GM23338 (cell line): Measurements from ENCODE around the gene USH2A. TPM values are rescaled to one million over a fixed set of nuclear protein-coding genes. Genes with fewer than 3 reads are reported as not detected.

Source experiments
- ATAC-seq: fragments of 200-7000 bp; cut with Tn5 transposase; 3 replicates; pipeline ENCODE4 v1.9.1; 2020
- DNase-seq: peaks from one replicate; pipeline ENCODE4 v3.0.0-alpha.2; 2015; ENCODE audit warnings: low spot score
- H2AFZ ChIP-seq: fragments of 200-600 bp; sonication (generic); 2 replicates; pipeline ENCODE4 v1.8.0; 2016; ENCODE audit warnings: antibody characterized with exemption, mild to moderate bottlenecking, moderate library complexity
- H3F3A ChIP-seq: fragments of 200-600 bp; sonication (generic); replicated peaks from 2 replicates; pipeline ENCODE4 v1.8.0; 2017; ENCODE audit warnings: antibody characterized with exemption, mixed run types, low read depth
- H3K27ac ChIP-seq: fragments of 200-600 bp; sonication (generic); 2 replicates; pipeline ENCODE4 v1.6.1; 2016; ENCODE audit warnings: low read depth
- H3K27me3 ChIP-seq: fragments of 200-600 bp; sonication (generic); 2 replicates; pipeline ENCODE4 v1.8.0; 2016; ENCODE audit warnings: mild to moderate bottlenecking, mixed run types, moderate library complexity; ENCODE audit not compliant: insufficient read depth
- H3K36me3 ChIP-seq: fragments of 200-600 bp; sonication (generic); 2 replicates; pipeline ENCODE4 v1.8.0; 2016; ENCODE audit warnings: mild to moderate bottlenecking; ENCODE audit not compliant: insufficient read depth
- H3K4me1 ChIP-seq: fragments of 200-600 bp; sonication (generic); 2 replicates; pipeline ENCODE4 v1.8.0; 2016; ENCODE audit warnings: mild to moderate bottlenecking, moderate library complexity; ENCODE audit not compliant: insufficient read depth
- H3K4me2 ChIP-seq: fragments of 200-600 bp; sonication (generic); 2 replicates; pipeline ENCODE4 v1.7.1; 2017; ENCODE audit warnings: mixed run types
- H3K4me3 ChIP-seq: fragments of 200-600 bp; sonication (generic); 2 replicates; pipeline ENCODE4 v1.6.1; 2016; ENCODE audit warnings: mixed run types
- H3K79me2 ChIP-seq: fragments of 200-600 bp; sonication (generic); replicated peaks from 2 replicates; pipeline ENCODE4 v1.8.0; 2017; ENCODE audit warnings: mild to moderate bottlenecking; ENCODE audit not compliant: insufficient read depth
- H3K9me2 ChIP-seq: fragments of 200-600 bp; sonication (generic); 2 replicates; pipeline ENCODE4 v1.8.0; 2017; ENCODE audit not compliant: insufficient read depth
- H4K20me1 ChIP-seq: fragments of 200-600 bp; sonication (generic); replicated peaks from 2 replicates; pipeline ENCODE4 v1.8.0; 2017; ENCODE audit warnings: mild to moderate bottlenecking; ENCODE audit not compliant: insufficient read depth
- H3K27ac Mint-ChIP-seq: 2 replicates; pipeline ENCODE4 v1.8.0; 2020; ENCODE audit warnings: inconsistent platforms, mild to moderate bottlenecking, moderate library complexity, mixed read lengths
- H3K27me3 Mint-ChIP-seq: 3 replicates; pipeline ENCODE4 v1.8.0; 2022; ENCODE audit warnings: low read depth, mild to moderate bottlenecking, moderate library complexity, mixed read lengths, inconsistent platforms; ENCODE audit not compliant: insufficient read depth, poor library complexity
- H3K36me3 Mint-ChIP-seq: 3 replicates; pipeline ENCODE4 v1.8.0; 2021; ENCODE audit warnings: low read depth, mild to moderate bottlenecking, inconsistent platforms, moderate library complexity, mixed read lengths
- H3K4me1 Mint-ChIP-seq: 3 replicates; pipeline ENCODE4 v1.8.0; 2020; ENCODE audit warnings: mild to moderate bottlenecking, inconsistent platforms, mixed read lengths
- H3K4me3 Mint-ChIP-seq: 3 replicates; pipeline ENCODE4 v1.8.0; 2021; ENCODE audit warnings: moderate library complexity, mild to moderate bottlenecking, inconsistent platforms, mixed read lengths
- H3K9me3 Mint-ChIP-seq: 3 replicates; pipeline ENCODE4 v1.8.0; 2020; ENCODE audit warnings: moderate library complexity, mild to moderate bottlenecking, inconsistent platforms, mixed read lengths
- EZH2 ChIP-seq: fragments of 200-600 bp; sonication (generic); IDR thresholded peaks from one replicate; pipeline ENCODE4 v1.8.0; 2017; ENCODE audit warnings: antibody characterized with exemption, mild to moderate bottlenecking, low read depth; ENCODE audit not compliant: unreplicated experiment
- EZH2phosphoT487 ChIP-seq: fragments of 200-600 bp; sonication (generic); IDR thresholded peaks from one replicate; pipeline ENCODE4 v1.8.1; 2018; ENCODE audit warnings: antibody characterized with exemption; ENCODE audit not compliant: unreplicated experiment
- JUNB ChIP-seq: IDR thresholded peaks from one replicate; pipeline ENCODE4 v1.6.1; 2016; ENCODE audit warnings: antibody characterized with exemption; ENCODE audit not compliant: unreplicated experiment
- REST ChIP-seq: IDR thresholded peaks from one replicate; pipeline ENCODE4 v1.6.1; 2018; ENCODE audit warnings: antibody characterized with exemption; ENCODE audit not compliant: unreplicated experiment
- ZNF331 ChIP-seq: fragments of 250-450 bp; sonication (Bioruptor Pico); IDR thresholded peaks from 2 replicates; pipeline ENCODE4 v1.5.0; 2020; ENCODE audit warnings: low read depth, mild to moderate bottlenecking, moderate library complexity
- ZNF462 ChIP-seq: fragments of 250-450 bp; sonication (Bioruptor Pico); IDR thresholded peaks from 2 replicates; pipeline ENCODE4 v1.5.0; 2020; ENCODE audit warnings: mild to moderate bottlenecking, moderate library complexity
- polyA plus RNA-seq: library from polyadenylated mRNA; unstranded; fragments of >200 nt; fragmentation: Nextera tagmentation; extraction: Ambion mirVana; gene quantifications from 2 replicates; pipeline ENCODE4 v1.2.1, GENCODE V29; 2016
- total RNA-seq: library from RNA; depleted of rRNA; stranded (reverse); fragments of >200 nt; shearing (Covaris generic); gene quantifications from 2 replicates; pipeline ENCODE4 v1.2.3, GENCODE V29; 2014

The USH2A gene
- total and polyA plus RNA-seq, 2 experiments from 2014 or later = 0.03 TPM

- no peak for TF ChIP-seq ZNF462 (CRISPR knock-in tag)
- TF ChIP-seq JUNB = no peak
Measured at GRCh38 chr1:216390956-216391355, 32.3 kb downstream of the USH2A start (continued).

GRCh38 chr1:216389774-216390173 is 33.5 kb downstream of the USH2A start:
- no peaks in the 10 kb centered on the region for H4K20me1 ChIP-seq
- no peaks in the 10 kb centered on the region for H3K27me3 Mint-ChIP-seq
- DNase-seq (no peak), ATAC-seq (no peak)
- H3K4me2 ChIP-seq = no peak overlapping the region
- peaks cover 38% of the 10 kb centered on the region for H3K4me1 Mint-ChIP-seq
- H3K27me3 ChIP-seq = no peaks in the 10 kb centered on the region
- no peak overlapping the region for H3K4me3 ChIP-seq
- H3K9me2 ChIP-seq = no peaks in the 10 kb centered on the region
- no peak for TF ChIP-seq ZNF331 (CRISPR knock-in tag)
- TF ChIP-seq REST = no peak
- no peak for TF ChIP-seq EZH2phosphoT487
- no peak for TF ChIP-seq EZH2
- TF ChIP-seq JUNB = no peak
- no peaks in the 10 kb centered on the region for H3K9me3 Mint-ChIP-seq
- no peaks in the 10 kb centered on the region for H3K36me3 ChIP-seq
- no peaks in the 10 kb centered on the region for H3K36me3 Mint-ChIP-seq
- no peak overlapping the region for H3K4me3 Mint-ChIP-seq
- H3F3A ChIP-seq = no peaks in the 10 kb centered on the region
- H3K79me2 ChIP-seq = no peaks in the 10 kb centered on the region
- H3K4me1 ChIP-seq = peaks cover 12% of the 10 kb centered on the region
- H3K27ac Mint-ChIP-seq = peak overlapping the region; percentile 72
- H2AFZ ChIP-seq = no peak overlapping the region
- no peak overlapping the region for H3K27ac ChIP-seq
